HG03066 (cell line): Measurements from ENCODE around the gene MYRFL.
"Not testable (repeated sequence)": the region's sequence is repeated elsewhere in the genome, so short reads cannot be mapped to it uniquely, and the experiment has no call there.

ENCODE experiments used
- ATAC-seq: cut with Tn5 transposase; IDR thresholded peaks from one replicate; pipeline ENCODE4 v1.9.1; 2021; ENCODE audit warnings: low read depth; ENCODE audit not compliant: unreplicated experiment

MYRFL gene

GRCh38 chr12:69840727-69841126 is 15.7 kb downstream of the MYRFL start:
- no peak for ATAC-seq

- no peak for ATAC-seq
Observed at GRCh38 chr12:69843608-69844007, 18.6 kb downstream of the MYRFL start.

DNA sequence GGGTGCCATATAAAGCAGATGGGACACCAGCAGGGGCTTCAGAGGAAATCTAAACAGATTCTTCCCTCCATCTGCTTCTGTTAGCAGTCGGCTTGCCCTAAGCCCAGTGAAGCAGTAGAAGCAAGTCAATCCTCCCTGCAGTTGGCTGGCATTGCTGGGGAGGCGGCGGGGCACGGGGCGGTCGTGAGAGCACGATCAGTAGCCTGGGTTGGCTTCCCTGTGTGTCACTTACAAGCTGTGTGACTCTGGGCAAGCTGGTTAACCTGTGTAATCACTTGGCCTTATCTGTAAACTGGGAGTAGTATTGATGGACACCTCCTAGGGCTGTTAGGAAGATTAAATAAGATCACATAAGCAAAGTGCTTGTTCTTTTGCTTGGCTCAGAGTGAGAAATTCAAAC is 19.4 kb downstream of the MYRFL start:
- ATAC-seq = no peak

GRCh38 chr12:69844836-69845235 is 19.8 kb downstream of the MYRFL start:
- no peak for ATAC-seq

- no peak for ATAC-seq
Observed at GRCh38 chr12:69846976-69847375, 21.9 kb downstream of the MYRFL start.

DNA sequence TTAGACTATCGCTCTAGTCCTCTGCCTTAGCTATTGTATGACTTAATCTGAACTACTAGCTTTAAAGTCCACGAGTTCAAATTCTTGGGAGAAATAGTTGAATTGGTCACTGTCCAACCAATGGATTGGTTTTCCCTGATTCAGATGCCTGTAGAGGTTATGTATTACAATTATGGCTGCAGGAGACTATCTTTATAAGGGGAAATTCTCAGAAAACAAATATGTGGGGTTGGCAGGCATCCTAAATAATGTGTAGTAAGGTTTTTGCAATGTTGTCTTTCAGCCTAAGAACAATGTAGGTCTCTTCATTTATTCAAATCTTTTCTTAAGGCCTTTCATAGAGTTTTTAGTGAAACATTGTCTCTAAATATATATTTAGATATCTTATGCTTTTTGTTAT is 26.9 kb downstream of the MYRFL start:
- ATAC-seq = no peak

- ATAC-seq = not testable (repeated sequence)
Observed at GRCh38 chr12:69853176-69853961, 28.3 kb downstream of the MYRFL start.

GRCh38 chr12:69866698-69867097 is 41.7 kb downstream of the MYRFL start:
- ATAC-seq = no peak

DNA sequence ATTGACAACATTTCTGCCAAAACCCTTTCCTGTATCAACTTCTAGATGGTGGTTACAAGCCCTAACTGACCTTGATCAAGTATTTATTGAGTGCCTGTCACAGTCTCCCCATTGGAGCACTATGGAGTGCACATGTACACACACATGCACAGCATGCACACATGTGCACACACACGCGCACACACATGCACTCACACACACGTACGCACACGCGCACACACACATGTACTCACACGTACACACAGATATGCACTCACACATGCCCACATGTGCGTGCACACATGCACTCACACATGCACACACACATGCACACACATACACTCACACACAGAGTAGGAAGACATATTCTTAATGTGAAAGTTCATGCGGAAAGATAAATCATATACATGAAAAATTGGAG is 43.7 kb downstream of the MYRFL start:
- ATAC-seq = no peak

DNA sequence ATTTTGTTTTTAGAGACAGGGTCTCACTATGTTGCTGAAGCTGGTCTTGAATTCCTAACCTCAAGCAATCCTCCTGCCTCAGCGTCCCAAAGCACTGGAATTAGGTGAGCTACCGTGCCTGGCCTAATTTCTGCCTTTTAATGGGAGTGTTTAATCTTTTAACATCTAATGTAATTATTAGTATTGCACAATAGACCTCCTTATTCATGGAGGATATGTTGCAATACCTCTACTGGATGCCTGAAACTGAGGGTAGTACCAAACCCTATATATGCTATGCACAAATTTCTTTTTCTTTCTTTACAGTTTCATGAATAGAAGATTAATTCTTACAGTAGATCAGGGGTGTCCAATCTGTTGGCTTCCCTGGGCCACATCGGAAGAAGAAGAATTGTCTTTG is 47.8 kb downstream of the MYRFL start:
- ATAC-seq = no peak

GRCh38 chr12:69873429-69873828 is 48.4 kb downstream of the MYRFL start:
- ATAC-seq = no peak

- ATAC-seq = no peak
Observed at GRCh38 chr12:69874606-69875005, 49.6 kb downstream of the MYRFL start.

GRCh38 chr12:69875416-69875935 is 50.4 kb downstream of the MYRFL start:
- no peak for ATAC-seq

GRCh38 chr12:69879007-69879960 is 54.3 kb downstream of the MYRFL start:
- peak; percentile 96 for ATAC-seq

DNA sequence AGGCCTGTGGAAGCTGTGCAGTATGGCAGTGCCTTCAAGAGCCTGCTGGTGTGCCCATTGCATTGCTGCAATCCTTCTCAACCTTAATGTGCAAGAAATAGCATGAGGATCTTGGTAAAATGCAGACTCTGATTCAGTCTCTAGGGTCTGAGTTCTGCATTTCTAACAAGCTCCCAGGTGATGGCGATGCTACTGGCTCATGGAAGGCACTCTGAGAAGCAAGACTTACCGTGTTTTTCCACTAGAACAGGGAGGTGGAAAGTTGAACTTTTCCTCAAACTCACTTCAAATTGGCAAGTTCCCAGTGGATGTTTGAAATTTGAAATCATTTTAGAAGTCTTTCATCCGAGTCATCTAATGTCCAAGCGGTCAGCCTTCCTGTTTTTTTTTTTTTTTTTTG is 55.5 kb downstream of the MYRFL start:
- no peak for ATAC-seq

DNA sequence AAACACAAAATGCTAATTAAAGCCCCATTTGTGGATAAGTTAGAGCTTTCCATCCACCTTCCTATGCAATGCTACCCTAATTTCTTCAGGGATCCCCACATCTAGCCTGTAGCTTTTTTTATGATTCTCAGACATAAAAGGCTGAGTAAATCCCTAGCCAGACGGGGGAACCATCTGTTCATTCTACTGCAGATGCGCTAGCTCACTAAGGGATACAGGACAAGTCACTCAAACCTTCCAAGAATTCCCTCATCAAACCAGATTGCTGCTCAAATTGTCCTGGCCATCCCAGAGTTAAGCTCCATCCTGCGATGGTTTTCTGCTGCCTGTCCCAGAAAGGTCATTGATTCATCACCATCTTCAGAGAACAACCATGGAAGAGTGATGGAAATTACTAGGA is 56.7 kb downstream of the MYRFL start:
- no peak for ATAC-seq

GRCh38 chr12:69884386-69884785 is 59.4 kb downstream of the MYRFL start:
- ATAC-seq = no peak

GRCh38 chr12:69885658-69886057 is 60.6 kb downstream of the MYRFL start:
- ATAC-seq = no peak

- ATAC-seq = no peak
Observed at GRCh38 chr12:69886109-69886508, 61.1 kb downstream of the MYRFL start.

- ATAC-seq = no peak
Observed at GRCh38 chr12:69886715-69887114, 61.7 kb downstream of the MYRFL start.

- no peak for ATAC-seq
Observed at GRCh38 chr12:69888901-69889300, 63.9 kb downstream of the MYRFL start.
